HepG2 (cell line): Measurements from ENCODE around the gene ERC1. TPM values are rescaled to one million over a fixed set of nuclear protein-coding genes. Genes with fewer than 3 reads are reported as not detected.

Source experiments
- ATAC-seq: fragments of 200-7000 bp; cut with Tn5 transposase; 3 replicates; pipeline ENCODE4 v1.9.1; 2020; ENCODE audit warnings: mild to moderate bottlenecking, moderate library complexity
- BruUV-seq: library from RNA; stranded (reverse); fragments of 400-500 nt; replicated peaks from 2 replicates; lab custom pipeline; 2021; lab: Mats Ljungman, UMichigan
- CTCF ChIA-PET: fragments of 300-600 bp; formaldehyde crosslinking; extraction: SDS; loops from one replicate; lab custom pipeline; 2021; ENCODE audit warnings: low total read pairs, inconsistent platforms, low intra/inter-chr PET ratio; lab: Yijun Ruan, JAX
- POLR2A ChIA-PET: fragments of 350-600 bp; sonication (Branson Sonifier 250); formaldehyde crosslinking; loops from one replicate; lab custom pipeline; 2020; ENCODE audit warnings: antibody characterized with exemption, inconsistent platforms; lab: Yijun Ruan, JAX
- DNase-seq: peaks from one replicate; pipeline ENCODE4 v3.0.0-alpha.2; 2015; ENCODE audit warnings: low spot score
- FAIRE-seq: peaks from 3 replicates; lab custom pipeline; 2011; peaks lifted over from hg19 to GRCh38; lab: Jason Lieb, UNC
- H2AFZ ChIP-seq: one replicate; pipeline ENCODE4 v1.6.1; 2011; ENCODE audit warnings: low read length, inconsistent platforms
- H3K27ac ChIP-seq: fragments of 300-600 bp; 3 replicates; pipeline ENCODE4 v1.8.0; 2011; ENCODE audit warnings: mixed run types, mild to moderate bottlenecking, mixed read lengths, low read length, inconsistent platforms; ENCODE audit not compliant: insufficient read depth; ENCODE audit errors: extremely low read length
- H3K27me3 ChIP-seq, 2 experiments: fragments of 200-600 bp in 1 of 2; 2 replicates in 1 of 2; 3 replicates in 1 of 2; pipeline versions ENCODE4 v1.6.0 to v1.8.0; 2011; ENCODE audit warnings: low read length in 2 of 2, mild to moderate bottlenecking in 2 of 2, moderate library complexity in 2 of 2, inconsistent platforms in 1 of 2; ENCODE audit not compliant: insufficient read depth in 2 of 2, control insufficient read depth in 1 of 2
- H3K36me3 ChIP-seq, 2 experiments: fragments of 200-600 bp in 1 of 2; replicated peaks in 1 of 2; 2 replicates in 1 of 2; 3 replicates in 1 of 2; pipeline versions ENCODE4 v1.5.1 to v1.8.0; 2011; ENCODE audit warnings: low read length in 2 of 2, inconsistent platforms in 1 of 2; ENCODE audit not compliant: insufficient read depth in 2 of 2, control insufficient read depth in 1 of 2
- H3K4me1 ChIP-seq: 2 replicates; pipeline ENCODE4 v1.5.1; 2012; ENCODE audit warnings: low read length, inconsistent platforms; ENCODE audit not compliant: insufficient read depth
- H3K4me2 ChIP-seq: 2 replicates; pipeline ENCODE4 v1.6.0; 2011; ENCODE audit warnings: low read depth, low read length, inconsistent platforms
- H3K4me3 ChIP-seq, 3 experiments: fragments of 200-600 bp in 1 of 3; sonication (generic), shearing (Covaris generic) in 1 of 3; replicated peaks in 1 of 3; 2 replicates each; pipeline ENCODE4 v1.5.1; 2011 to 2016; ENCODE audit warnings: low read length in 3 of 3, inconsistent platforms in 2 of 3, low read depth in 2 of 3, mild to moderate bottlenecking in 2 of 3, control low read depth in 1 of 3, mixed read lengths in 1 of 3; ENCODE audit not compliant: insufficient read depth in 1 of 3
- H3K79me2 ChIP-seq: one replicate; pipeline ENCODE4 v1.6.1; 2011; ENCODE audit warnings: low read length, inconsistent platforms; ENCODE audit not compliant: insufficient read depth
- H3K9ac ChIP-seq: 2 replicates; pipeline ENCODE4 v1.6.0; 2011; ENCODE audit warnings: mild to moderate bottlenecking, low read depth, low read length, inconsistent platforms; ENCODE audit not compliant: insufficient read depth
- H3K9me3 ChIP-seq: 2 replicates; pipeline ENCODE4 v1.5.1; 2012; ENCODE audit warnings: mild to moderate bottlenecking, low read length
- H4K20me1 ChIP-seq: 2 replicates; pipeline ENCODE4 v1.6.0; 2011; ENCODE audit warnings: inconsistent platforms, mild to moderate bottlenecking, low read length, moderate library complexity; ENCODE audit not compliant: insufficient read depth
- FOSL2 ChIP-seq: sonication (generic); formaldehyde crosslinking; IDR thresholded peaks from 2 replicates; pipeline ENCODE4 v1.4.0; 2020; ENCODE audit warnings: missing genetic modification reagents
- KAT7 ChIP-seq: IDR thresholded peaks from 2 replicates; pipeline ENCODE4 v1.6.1; 2018; ENCODE audit warnings: borderline replicate concordance, missing compliant biosample characterization
- KDM5A ChIP-seq: fragments of 200-600 bp; sonication (generic); IDR thresholded peaks from 2 replicates; pipeline ENCODE4 v1.7.0; 2018; ENCODE audit warnings: antibody characterized with exemption, mild to moderate bottlenecking, low read length, borderline replicate concordance
- KLF13 ChIP-seq: sonication (generic); formaldehyde crosslinking; IDR thresholded peaks from 2 replicates; pipeline ENCODE4 v1.4.0; 2020; ENCODE audit warnings: mild to moderate bottlenecking, missing genetic modification reagents
- NFATC3 ChIP-seq: sonication (generic); formaldehyde crosslinking; IDR thresholded peaks from 2 replicates; pipeline ENCODE4 v1.5.1; 2020; ENCODE audit warnings: mild to moderate bottlenecking, missing genetic modification reagents
- NFKB2 ChIP-seq: sonication (generic); formaldehyde crosslinking; IDR thresholded peaks from 2 replicates; pipeline ENCODE4 v1.4.0; 2020; ENCODE audit warnings: missing genetic modification reagents, borderline replicate concordance
- RFX3 ChIP-seq: IDR thresholded peaks from 2 replicates; pipeline ENCODE4 v1.6.1; 2016; ENCODE audit warnings: missing biosample characterization, missing genetic modification reagents
- RFX5 ChIP-seq: IDR thresholded peaks from 2 replicates; pipeline ENCODE4 v1.6.1; 2011; ENCODE audit warnings: low read depth, low read length, improper control_type of control experiment
- ZNF567 ChIP-seq: sonication (generic); formaldehyde crosslinking; IDR thresholded peaks from 2 replicates; pipeline ENCODE4 v1.8.1; 2023; ENCODE audit warnings: mild to moderate bottlenecking, missing genetic modification reagents, borderline replicate concordance
- ZSCAN9 ChIP-seq: IDR thresholded peaks from 2 replicates; pipeline ENCODE4 v1.6.1; 2016; ENCODE audit warnings: borderline replicate concordance
- WGBS: methylation state at CpG from one replicate; pipeline ENCODE4 v1.1.6; 2017; ENCODE audit warnings: low lambda C conversion rate; 5-methylcytosine and 5-hydroxymethylcytosine counted together
- in situ Hi-C: cut with HindIII; loops from 2 replicates; pipeline ENCODE4 v1.10.0; 2017; ENCODE audit warnings: low pct_unique_long_range_greater_than_20kb; ENCODE audit not compliant: extremely low pct_ligation_motif_present
- intact Hi-C: fragments of 100-400 bp; cut with micrococcal nuclease; formaldehyde crosslinking; loops from one replicate; pipeline ENCODE4 v1.10.0; 2022; ENCODE audit not compliant: unreplicated experiment
- polyA plus RNA-seq, 8 experiments: library from polyadenylated mRNA; depleted of rRNA in 3 of 8; stranded (reverse) in 7 of 8; unstranded in 1 of 8; fragments of >200 nt; fragmentation: Illumina TruSeq in 4 of 8; extraction: Trizol in 4 of 8; gene quantifications; 2 replicates each; pipeline versions ENCODE4 v1.2.1 to v1.2.3, GENCODE V29; 2011 to 2016; ENCODE audit warnings: low read depth in 4 of 8, missing spikeins in 1 of 8, mixed read lengths in 1 of 8; ENCODE audit not compliant: insufficient read depth in 1 of 8
- total RNA-seq, 5 experiments: library from RNA; depleted of rRNA; stranded (reverse); fragments of >200 nt; fragmentation: Illumina TruSeq; extraction: Trizol; gene quantifications; 2 replicates each; pipeline ENCODE4 v1.2.3, GENCODE V29; 2016; ENCODE audit warnings: low read depth in 1 of 5
- TF ChIP-seq, protein P1 (sequence below): conservative IDR thresholded peaks from 2 replicates; pipeline ENCODE4 v1.6.1; 2018; ENCODE audit warnings: missing genetic modification reagents
- TF ChIP-seq, protein P2 (sequence below): sonication (generic); formaldehyde crosslinking; IDR thresholded peaks from 2 replicates; pipeline ENCODE4 v1.5.1; 2020; ENCODE audit warnings: mild to moderate bottlenecking, moderate library complexity, missing genetic modification reagents
- TF ChIP-seq, protein P3 (sequence below): sonication (generic); formaldehyde crosslinking; IDR thresholded peaks from one replicate; pipeline ENCODE4 v1.5.1; 2020; ENCODE audit warnings: mild to moderate bottlenecking, missing genetic modification reagents; ENCODE audit errors: not compliant biosample characterization

ERC1 gene
- total and polyA plus RNA-seq, 2 of the 13 experiments (the other 11 are each of a cell fraction or from before 2014, with no cell fraction given): 6.1 to 12.4 TPM

DNA sequence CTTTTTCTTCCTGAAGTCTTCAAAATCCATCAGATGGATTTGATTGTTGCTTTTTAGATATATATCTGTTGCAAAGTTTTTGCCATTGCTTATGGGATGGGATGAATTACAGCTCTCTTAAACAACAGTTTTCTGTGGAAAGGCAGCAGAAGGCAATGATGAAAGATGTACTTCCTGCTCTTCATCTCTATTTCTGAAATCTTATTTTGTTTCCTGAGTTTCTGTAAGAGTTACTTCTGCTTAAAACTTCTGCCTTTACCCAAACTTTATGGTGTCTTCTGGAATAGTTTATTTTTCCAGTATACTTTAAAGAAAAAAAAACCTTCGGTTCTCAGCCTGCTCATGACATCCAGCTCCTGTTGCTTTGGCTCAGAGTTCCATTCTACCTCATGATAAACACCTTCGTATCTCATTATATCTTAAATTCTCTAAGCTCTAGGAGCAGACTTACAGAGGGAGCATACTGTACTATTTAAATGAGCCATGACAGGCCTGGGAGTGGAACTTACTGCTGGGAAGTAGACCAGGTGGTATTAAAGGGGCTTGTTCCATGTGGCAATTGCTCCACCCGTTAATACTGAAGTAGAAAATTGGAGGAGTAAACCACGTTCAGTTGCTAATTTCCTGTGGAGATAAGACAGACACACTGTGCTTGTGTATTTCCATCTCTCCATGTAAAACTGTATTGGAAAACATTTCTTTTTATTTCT lies 314.9 kb downstream of the ERC1 start:
- in situ Hi-C loops: no loop called here
- no peak for TF ChIP-seq RFX5
- TF ChIP-seq, protein P1, sequence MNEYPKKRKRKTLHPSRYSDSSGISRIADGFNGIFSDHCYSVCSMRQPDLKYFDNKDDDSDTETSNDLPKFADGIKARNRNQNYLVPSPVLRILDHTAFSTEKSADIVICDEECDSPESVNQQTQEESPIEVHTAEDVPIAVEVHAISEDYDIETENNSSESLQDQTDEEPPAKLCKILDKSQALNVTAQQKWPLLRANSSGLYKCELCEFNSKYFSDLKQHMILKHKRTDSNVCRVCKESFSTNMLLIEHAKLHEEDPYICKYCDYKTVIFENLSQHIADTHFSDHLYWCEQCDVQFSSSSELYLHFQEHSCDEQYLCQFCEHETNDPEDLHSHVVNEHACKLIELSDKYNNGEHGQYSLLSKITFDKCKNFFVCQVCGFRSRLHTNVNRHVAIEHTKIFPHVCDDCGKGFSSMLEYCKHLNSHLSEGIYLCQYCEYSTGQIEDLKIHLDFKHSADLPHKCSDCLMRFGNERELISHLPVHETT (CRISPR knock-in tag): no peak
- TF ChIP-seq FOSL2 (CRISPR knock-in tag): no peak
- TF ChIP-seq, protein P2, sequence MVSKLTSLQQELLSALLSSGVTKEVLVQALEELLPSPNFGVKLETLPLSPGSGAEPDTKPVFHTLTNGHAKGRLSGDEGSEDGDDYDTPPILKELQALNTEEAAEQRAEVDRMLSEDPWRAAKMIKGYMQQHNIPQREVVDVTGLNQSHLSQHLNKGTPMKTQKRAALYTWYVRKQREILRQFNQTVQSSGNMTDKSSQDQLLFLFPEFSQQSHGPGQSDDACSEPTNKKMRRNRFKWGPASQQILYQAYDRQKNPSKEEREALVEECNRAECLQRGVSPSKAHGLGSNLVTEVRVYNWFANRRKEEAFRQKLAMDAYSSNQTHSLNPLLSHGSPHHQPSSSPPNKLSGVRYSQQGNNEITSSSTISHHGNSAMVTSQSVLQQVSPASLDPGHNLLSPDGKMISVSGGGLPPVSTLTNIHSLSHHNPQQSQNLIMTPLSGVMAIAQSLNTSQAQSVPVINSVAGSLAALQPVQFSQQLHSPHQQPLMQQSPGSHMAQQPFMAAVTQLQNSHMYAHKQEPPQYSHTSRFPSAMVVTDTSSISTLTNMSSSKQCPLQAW: no peak
- TF ChIP-seq NFATC3 (CRISPR knock-in tag): no peak
- no peak for TF ChIP-seq KDM5A
- TF ChIP-seq ZSCAN9 (CRISPR knock-in tag): no peak
- TF ChIP-seq RFX3 (CRISPR knock-in tag): no peak
- no peak for TF ChIP-seq KAT7 (CRISPR knock-in tag)
- TF ChIP-seq, protein P3, sequence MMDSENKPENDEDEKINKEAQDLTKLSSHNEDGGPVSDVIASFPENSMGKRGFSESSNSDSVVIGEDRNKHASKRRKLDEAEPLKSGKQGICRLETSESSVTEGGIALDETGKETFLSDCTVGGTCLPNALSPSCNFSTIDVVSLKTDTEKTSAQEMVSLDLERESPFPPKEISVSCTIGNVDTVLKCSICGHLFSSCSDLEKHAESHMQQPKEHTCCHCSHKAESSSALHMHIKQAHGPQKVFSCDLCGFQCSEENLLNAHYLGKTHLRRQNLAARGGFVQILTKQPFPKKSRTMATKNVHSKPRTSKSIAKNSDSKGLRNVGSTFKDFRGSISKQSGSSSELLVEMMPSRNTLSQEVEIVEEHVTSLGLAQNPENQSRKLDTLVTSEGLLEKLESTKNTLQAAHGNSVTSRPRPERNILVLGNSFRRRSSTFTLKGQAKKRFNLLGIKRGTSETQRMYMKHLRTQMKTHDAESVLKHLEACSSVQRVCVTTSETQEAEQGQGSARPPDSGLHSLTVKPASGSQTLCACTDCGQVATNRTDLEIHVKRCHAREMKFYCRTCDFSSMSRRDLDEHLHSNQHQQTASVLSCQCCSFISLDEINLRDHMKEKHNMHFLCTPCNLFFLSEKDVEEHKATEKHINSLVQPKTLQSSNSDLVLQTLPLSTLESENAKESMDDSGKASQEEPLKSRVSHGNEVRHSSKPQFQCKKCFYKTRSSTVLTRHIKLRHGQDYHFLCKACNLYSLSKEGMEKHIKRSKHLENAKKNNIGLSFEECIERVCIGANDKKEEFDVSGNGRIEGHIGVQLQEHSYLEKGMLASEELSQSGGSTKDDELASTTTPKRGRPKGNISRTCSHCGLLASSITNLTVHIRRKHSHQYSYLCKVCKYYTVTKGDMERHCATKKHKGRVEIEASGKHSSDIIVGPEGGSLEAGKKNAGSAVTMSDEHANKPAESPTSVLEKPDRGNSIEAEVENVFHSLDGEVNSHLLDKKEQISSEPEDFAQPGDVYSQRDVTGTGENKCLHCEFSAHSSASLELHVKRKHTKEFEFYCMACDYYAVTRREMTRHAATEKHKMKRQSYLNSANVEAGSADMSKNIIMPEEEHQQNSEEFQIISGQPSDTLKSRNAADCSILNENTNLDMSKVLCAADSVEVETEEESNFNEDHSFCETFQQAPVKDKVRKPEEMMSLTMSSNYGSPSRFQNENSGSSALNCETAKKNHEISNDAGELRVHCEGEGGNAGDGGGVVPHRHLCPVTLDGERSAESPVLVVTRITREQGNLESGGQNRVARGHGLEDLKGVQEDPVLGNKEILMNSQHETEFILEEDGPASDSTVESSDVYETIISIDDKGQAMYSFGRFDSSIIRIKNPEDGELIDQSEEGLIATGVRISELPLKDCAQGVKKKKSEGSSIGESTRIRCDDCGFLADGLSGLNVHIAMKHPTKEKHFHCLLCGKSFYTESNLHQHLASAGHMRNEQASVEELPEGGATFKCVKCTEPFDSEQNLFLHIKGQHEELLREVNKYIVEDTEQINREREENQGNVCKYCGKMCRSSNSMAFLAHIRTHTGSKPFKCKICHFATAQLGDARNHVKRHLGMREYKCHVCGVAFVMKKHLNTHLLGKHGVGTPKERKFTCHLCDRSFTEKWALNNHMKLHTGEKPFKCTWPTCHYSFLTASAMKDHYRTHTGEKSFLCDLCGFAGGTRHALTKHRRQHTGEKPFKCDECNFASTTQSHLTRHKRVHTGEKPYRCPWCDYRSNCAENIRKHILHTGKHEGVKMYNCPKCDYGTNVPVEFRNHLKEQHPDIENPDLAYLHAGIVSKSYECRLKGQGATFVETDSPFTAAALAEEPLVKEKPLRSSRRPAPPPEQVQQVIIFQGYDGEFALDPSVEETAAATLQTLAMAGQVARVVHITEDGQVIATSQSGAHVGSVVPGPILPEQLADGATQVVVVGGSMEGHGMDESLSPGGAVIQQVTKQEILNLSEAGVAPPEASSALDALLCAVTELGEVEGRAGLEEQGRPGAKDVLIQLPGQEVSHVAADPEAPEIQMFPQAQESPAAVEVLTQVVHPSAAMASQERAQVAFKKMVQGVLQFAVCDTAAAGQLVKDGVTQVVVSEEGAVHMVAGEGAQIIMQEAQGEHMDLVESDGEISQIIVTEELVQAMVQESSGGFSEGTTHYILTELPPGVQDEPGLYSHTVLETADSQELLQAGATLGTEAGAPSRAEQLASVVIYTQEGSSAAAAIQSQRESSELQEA: no peak
- TF ChIP-seq ZNF567 (CRISPR knock-in tag): no peak
- TF ChIP-seq NFKB2 (CRISPR knock-in tag): no peak
- no peak for TF ChIP-seq KLF13 (CRISPR knock-in tag)
- TF ChIP-seq, all 625 proteins: peak for 0
- H3K36me3 ChIP-seq: no peaks in the 10 kb centered on the region
- H3K9me3 ChIP-seq: no peaks in the 10 kb centered on the region
- POLR2A ChIA-PET: no interaction called here
- ATAC-seq (no peak), FAIRE-seq (no peak), DNase-seq (no peak)
- no peaks in the 10 kb centered on the region for H3K4me1 ChIP-seq
- BruUV-seq: no TSS peak
- no peak overlapping the region for H3K27ac ChIP-seq
- H4K20me1 ChIP-seq: no peaks in the 10 kb centered on the region
- H3K27me3 ChIP-seq: no peaks in the 10 kb centered on the region
- H2AFZ ChIP-seq: no peak overlapping the region
- H3K4me2 ChIP-seq: no peak overlapping the region
- WGBS: 92% methylated on average over 4 of the region's 4 CpGs
- intact Hi-C loops: no loop called here
- CTCF ChIA-PET: no interaction called here
- H3K79me2 ChIP-seq: no peaks in the 10 kb centered on the region
- no peak overlapping the region for H3K9ac ChIP-seq
- no peak overlapping the region for H3K4me3 ChIP-seq
